ENCODE measurements around the gene CDRT15.

- no peak for TF ChIP-seq ZFP30 (CRISPR knock-in tag; IDR thresholded peaks at IDR 0.05)
- TF ChIP-seq, protein P1, sequence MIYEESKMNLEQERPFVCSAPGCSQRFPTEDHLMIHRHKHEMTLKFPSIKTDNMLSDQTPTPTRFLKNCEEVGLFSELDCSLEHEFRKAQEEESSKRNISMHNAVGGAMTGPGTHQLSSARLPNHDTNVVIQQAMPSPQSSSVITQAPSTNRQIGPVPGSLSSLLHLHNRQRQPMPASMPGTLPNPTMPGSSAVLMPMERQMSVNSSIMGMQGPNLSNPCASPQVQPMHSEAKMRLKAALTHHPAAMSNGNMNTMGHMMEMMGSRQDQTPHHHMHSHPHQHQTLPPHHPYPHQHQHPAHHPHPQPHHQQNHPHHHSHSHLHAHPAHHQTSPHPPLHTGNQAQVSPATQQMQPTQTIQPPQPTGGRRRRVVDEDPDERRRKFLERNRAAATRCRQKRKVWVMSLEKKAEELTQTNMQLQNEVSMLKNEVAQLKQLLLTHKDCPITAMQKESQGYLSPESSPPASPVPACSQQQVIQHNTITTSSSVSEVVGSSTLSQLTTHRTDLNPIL (CRISPR knock-in tag; IDR thresholded peaks at IDR 0.05; ENCODE audit: low read depth): no peak
- TF ChIP-seq TCF4 (CRISPR knock-in tag; IDR thresholded peaks at IDR 0.05; ENCODE audit: borderline replicate concordance): no peak
- TF ChIP-seq TSHZ2 (CRISPR knock-in tag; IDR thresholded peaks at IDR 0.05): no peak
- no peak for TF ChIP-seq TOX (CRISPR knock-in tag; IDR thresholded peaks at IDR 0.05; ENCODE audit: borderline replicate concordance)
- TF ChIP-seq SNAI2 (CRISPR knock-in tag; IDR thresholded peaks at IDR 0.05): no peak
- no peak for TF ChIP-seq PATZ1 (CRISPR knock-in tag; IDR thresholded peaks at IDR 0.05; ENCODE audit: borderline replicate concordance)
- no peak for TF ChIP-seq GLIS3 (CRISPR knock-in tag; IDR thresholded peaks at IDR 0.05)
- TF ChIP-seq RARB (CRISPR knock-in tag; IDR thresholded peaks at IDR 0.05): no peak
- no peak for TF ChIP-seq ZFP3 (CRISPR knock-in tag; IDR thresholded peaks at IDR 0.05)
- no peak for TF ChIP-seq ZNF8 (CRISPR knock-in tag; IDR thresholded peaks at IDR 0.05)
- TF ChIP-seq ARNTL (CRISPR knock-in tag; IDR thresholded peaks at IDR 0.05; ENCODE audit: borderline replicate concordance, low read depth): no peak
- no peak for TF ChIP-seq BACH2 (CRISPR knock-in tag; IDR thresholded peaks at IDR 0.05; ENCODE audit: borderline replicate concordance)
- no peak for TF ChIP-seq ZC3H10 (CRISPR knock-in tag; IDR thresholded peaks at IDR 0.05)
Observed at GRCh38 chr17:14276535-14277250, 40.0 kb upstream of the CDRT15 start.
